Ascending aorta (tissue), 2 donors: ENCODE measurements around the gene ZNF652. TPM values are rescaled to one million over a fixed set of nuclear protein-coding genes. Genes with fewer than 3 reads are reported as not detected.

Experiments used
- DNase-seq, 2 donors: peaks; one replicate each; pipeline ENCODE4 v3.0.0-alpha.2; 2019; ENCODE audit warnings: low spot score in 2 of 2
- H3K27ac ChIP-seq, 2 donors: fragments of 200-600 bp; sonication (generic); one replicate each; pipeline ENCODE4 v1.5.1; 2016 to 2017; ENCODE audit warnings: mild to moderate bottlenecking in 1 of 2
- H3K27me3 ChIP-seq: fragments of 200-600 bp; sonication (generic); one replicate; pipeline ENCODE4 v1.5.1; 2017
- H3K36me3 ChIP-seq, 2 donors: fragments of 200-600 bp; sonication (generic); one replicate each; pipeline ENCODE4 v1.5.1; 2016
- H3K4me1 ChIP-seq, 2 donors: fragments of 200-600 bp; sonication (generic); one replicate each; pipeline ENCODE4 v1.5.1; 2016 to 2017; ENCODE audit warnings: mild to moderate bottlenecking in 1 of 2
- H3K4me3 ChIP-seq, 2 donors: fragments of 200-600 bp; sonication (generic); one replicate each; pipeline ENCODE4 v1.5.1; 2016 to 2017; ENCODE audit warnings: mild to moderate bottlenecking in 1 of 2
- H3K9me3 ChIP-seq, 2 donors: fragments of 200-600 bp; sonication (generic); one replicate each; pipeline ENCODE4 v1.5.1; 2016
- intact Hi-C: fragments of 100-400 bp; cut with DNase I; formaldehyde crosslinking; loops from one replicate; pipeline ENCODE4 v1.15.1; 2023
- total RNA-seq: library from RNA; depleted of rRNA; stranded (reverse); fragments of >200 nt; gene quantifications from one replicate; pipeline ENCODE4 v1.1.0, GENCODE V29; 2016
- TF ChIP-seq, protein P1 (sequence below), 3 experiments: fragments of 200-600 bp in 2 of 3; fragments of 450-650 bp in 1 of 3; sonication (generic) in 2 of 3; IDR thresholded peaks; one replicate each; pipeline ENCODE4 v1.5.1; 2016 to 2019; ENCODE audit warnings: antibody characterized with exemption in 3 of 3, mild to moderate bottlenecking in 1 of 3, moderate library complexity in 1 of 3

The ZNF652 gene
- total RNA-seq, 1 donor from 2014 or later = 13.5 TPM

GRCh38 chr17:49337884-49338283 lies 24.2 kb downstream of the ZNF652 start:
- no peaks in the 10 kb centered on the region for H3K36me3 ChIP-seq
- H3K4me3 ChIP-seq = no peak overlapping the region
- no peaks in the 10 kb centered on the region for H3K9me3 ChIP-seq
- H3K27ac ChIP-seq = peak overlapping the region in 1 of 2 donors; percentile 27
- DNase-seq = no peak
- H3K4me1 ChIP-seq = peaks cover 0 to 11% of the 10 kb centered on the region in 2 donors
- H3K27me3 ChIP-seq = no peaks in the 10 kb centered on the region
- intact Hi-C loops = no loop called here
- TF ChIP-seq, protein P1, sequence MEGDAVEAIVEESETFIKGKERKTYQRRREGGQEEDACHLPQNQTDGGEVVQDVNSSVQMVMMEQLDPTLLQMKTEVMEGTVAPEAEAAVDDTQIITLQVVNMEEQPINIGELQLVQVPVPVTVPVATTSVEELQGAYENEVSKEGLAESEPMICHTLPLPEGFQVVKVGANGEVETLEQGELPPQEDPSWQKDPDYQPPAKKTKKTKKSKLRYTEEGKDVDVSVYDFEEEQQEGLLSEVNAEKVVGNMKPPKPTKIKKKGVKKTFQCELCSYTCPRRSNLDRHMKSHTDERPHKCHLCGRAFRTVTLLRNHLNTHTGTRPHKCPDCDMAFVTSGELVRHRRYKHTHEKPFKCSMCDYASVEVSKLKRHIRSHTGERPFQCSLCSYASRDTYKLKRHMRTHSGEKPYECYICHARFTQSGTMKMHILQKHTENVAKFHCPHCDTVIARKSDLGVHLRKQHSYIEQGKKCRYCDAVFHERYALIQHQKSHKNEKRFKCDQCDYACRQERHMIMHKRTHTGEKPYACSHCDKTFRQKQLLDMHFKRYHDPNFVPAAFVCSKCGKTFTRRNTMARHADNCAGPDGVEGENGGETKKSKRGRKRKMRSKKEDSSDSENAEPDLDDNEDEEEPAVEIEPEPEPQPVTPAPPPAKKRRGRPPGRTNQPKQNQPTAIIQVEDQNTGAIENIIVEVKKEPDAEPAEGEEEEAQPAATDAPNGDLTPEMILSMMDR (IDR thresholded peaks at IDR 0.05) = no peak

- Histone ChIP-seq H3K36me3 (no peaks in the 10 kb centered on the region), H3K9me3 (no peaks in the 10 kb centered on the region), H3K27me3 (no peaks in the 10 kb centered on the region), H3K4me1 (peaks cover 0 to 11% of the 10 kb centered on the region in 2 donors), H3K27ac (no peak overlapping the region), H3K4me3 (no peak overlapping the region)
- intact Hi-C loops = no loop called here
- no peak for DNase-seq
- TF ChIP-seq, protein P1 (IDR thresholded peaks at IDR 0.05) = no peak
Measured at GRCh38 chr17:49334744-49335512, 27.1 kb downstream of the ZNF652 start.

DNA sequence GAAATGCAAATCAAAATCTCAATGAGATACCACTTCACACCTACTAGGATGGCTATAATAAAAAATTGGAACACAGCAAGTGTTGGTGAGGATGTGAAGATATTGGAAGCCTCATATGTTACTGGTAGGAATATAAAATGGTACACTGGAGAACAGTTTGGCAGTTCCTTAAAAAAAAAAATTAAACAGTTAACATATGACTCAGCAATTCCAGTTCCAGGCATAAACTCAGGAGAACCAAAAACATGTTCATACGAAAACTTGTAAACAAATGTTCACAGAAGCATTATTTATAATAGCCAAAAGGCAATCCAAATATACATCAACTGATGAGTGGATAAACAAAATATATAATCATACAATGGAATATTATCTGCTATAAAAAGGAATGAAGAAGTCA lies 28.2 kb downstream of the ZNF652 start:
- Histone ChIP-seq H3K36me3 (no peaks in the 10 kb centered on the region), H3K4me3 (no peak overlapping the region), H3K27me3 (no peaks in the 10 kb centered on the region), H3K4me1 (peaks cover 0 to 9% of the 10 kb centered on the region in 2 donors), H3K9me3 (no peaks in the 10 kb centered on the region), H3K27ac (no peak overlapping the region)
- TF ChIP-seq, protein P1 (IDR thresholded peaks at IDR 0.05) = no peak
- intact Hi-C loops = no loop called here
- no peak for DNase-seq

DNA sequence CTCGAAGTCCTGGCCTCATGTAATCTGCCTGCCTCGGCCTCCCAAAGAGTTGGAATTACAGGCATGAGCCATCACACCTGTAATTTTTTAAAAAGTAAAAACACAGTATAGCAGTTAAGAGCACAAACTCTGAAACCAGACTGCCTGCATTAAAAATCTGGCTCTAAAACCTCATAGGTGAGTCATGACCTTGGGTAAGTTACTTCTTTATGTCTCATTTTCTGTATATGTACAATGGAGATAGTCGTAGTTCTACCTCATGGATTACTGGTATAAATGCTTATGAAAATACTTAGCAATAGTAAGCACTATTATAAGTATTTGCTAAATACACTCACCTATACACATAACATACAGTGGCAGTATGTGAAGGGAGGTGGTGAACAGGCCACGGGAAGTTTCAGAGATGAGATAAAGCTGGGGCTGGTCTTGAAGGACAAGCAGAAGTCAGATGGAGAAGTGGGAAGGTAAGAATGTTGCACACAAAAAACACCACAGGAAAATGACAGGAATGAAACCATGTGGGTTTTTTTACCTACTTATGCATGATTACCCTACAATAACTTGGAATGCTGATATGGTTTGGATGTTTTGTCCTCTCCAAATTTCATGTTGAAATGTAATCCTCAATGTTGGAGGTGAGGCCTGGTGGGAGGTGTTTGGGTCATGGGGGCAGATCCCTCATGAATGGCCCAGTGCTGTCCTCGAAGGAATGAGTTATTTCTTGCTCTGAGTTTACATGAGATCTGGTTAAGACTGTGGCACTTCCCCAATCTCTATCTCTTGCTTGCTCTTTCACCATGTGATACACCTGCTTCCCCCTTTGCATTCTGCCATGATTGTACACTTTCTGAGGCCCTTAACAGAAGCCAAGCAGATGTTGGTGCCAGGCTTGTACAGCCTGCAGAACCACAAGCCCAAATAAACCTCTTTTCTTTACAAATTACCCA lies 33.9 kb downstream of the ZNF652 start:
- no peaks in the 10 kb centered on the region for H3K4me1 ChIP-seq
- intact Hi-C loops = no loop called here
- no peaks in the 10 kb centered on the region for H3K36me3 ChIP-seq
- H3K9me3 ChIP-seq = no peaks in the 10 kb centered on the region
- H3K4me3 ChIP-seq = no peak overlapping the region
- H3K27ac ChIP-seq = no peak overlapping the region
- no peak for DNase-seq
- TF ChIP-seq, protein P1 (IDR thresholded peaks at IDR 0.05) = no peak
- no peaks in the 10 kb centered on the region for H3K27me3 ChIP-seq

DNA sequence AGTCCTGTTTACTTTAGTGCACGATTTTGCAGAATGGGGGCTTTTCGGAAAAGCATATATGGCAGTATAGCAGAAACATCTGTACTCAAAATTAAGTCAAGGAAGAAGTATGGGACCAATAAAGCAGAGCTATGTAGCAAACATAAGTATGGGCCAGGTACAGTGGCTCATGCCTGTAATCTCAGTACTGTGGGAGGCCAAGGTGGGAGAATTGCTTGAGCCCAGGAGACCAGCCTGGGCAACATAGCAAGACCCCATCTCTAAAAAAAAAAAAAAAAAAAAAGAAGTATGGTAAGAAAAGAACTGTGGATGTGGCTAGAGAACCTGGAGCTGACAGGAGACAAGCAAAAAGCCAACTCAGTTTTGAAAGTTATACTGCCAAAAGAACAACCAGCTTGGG lies 36.1 kb downstream of the ZNF652 start:
- Histone ChIP-seq H3K36me3 (no peaks in the 10 kb centered on the region), H3K27ac (no peak overlapping the region), H3K9me3 (no peaks in the 10 kb centered on the region), H3K4me1 (no peaks in the 10 kb centered on the region), H3K27me3 (no peaks in the 10 kb centered on the region), H3K4me3 (no peak overlapping the region)
- DNase-seq = no peak
- intact Hi-C loops = no loop called here
- TF ChIP-seq, protein P1 (IDR thresholded peaks at IDR 0.05) = no peak
